Caco-2 (cell line): Measurements from ENCODE around the gene CEP20. TPM values are rescaled to one million over a fixed set of nuclear protein-coding genes. Genes with fewer than 3 reads are reported as not detected.
"Not testable (repeated sequence)": the region's sequence is repeated elsewhere in the genome, so short reads cannot be mapped to it uniquely, and the experiment has no call there.

Experiments used
- BruUV-seq: library from RNA; stranded (reverse); fragments of 400-500 nt; replicated peaks from 2 replicates; lab custom pipeline; 2021; lab: Mats Ljungman, UMichigan
- CTCF ChIA-PET: fragments of 300-600 bp; sonication (Branson Sonifier 250); formaldehyde crosslinking; loops from one replicate; lab custom pipeline; 2022; ENCODE audit warnings: antibody characterized with exemption; lab: Charles Lee
- POLR2A ChIA-PET: fragments of 300-600 bp; sonication (Branson Sonifier 250); formaldehyde crosslinking; loops from one replicate; lab custom pipeline; 2022; ENCODE audit warnings: antibody characterized with exemption; lab: Charles Lee
- DNase-seq, 2 experiments: peaks; one replicate each; pipeline versions ENCODE4 v3.0.0 to v3.0.0-alpha.2; 2020 to 2022
- H3K27me3 ChIP-seq: replicated peaks from 2 replicates; pipeline ENCODE4 v1.6.0; 2011; ENCODE audit warnings: low read length; ENCODE audit not compliant: control insufficient read depth, insufficient read depth
- H3K36me3 ChIP-seq: 2 replicates; pipeline ENCODE4 v1.5.1; 2011; ENCODE audit warnings: low read length; ENCODE audit not compliant: control insufficient read depth, insufficient read depth
- H3K4me1 ChIP-seq: fragments of 250-450 bp; sonication (Bioruptor Pico); 2 replicates; pipeline ENCODE4 v1.5.1; 2020; ENCODE audit warnings: mild to moderate bottlenecking
- H3K4me3 ChIP-seq: 2 replicates; pipeline ENCODE4 v1.5.1; 2011; ENCODE audit warnings: low read depth, mild to moderate bottlenecking, control low read depth, low read length
- H3K9me3 ChIP-seq: fragments of 250-450 bp; sonication (Bioruptor Pico); 2 replicates; pipeline ENCODE4 v1.5.1; 2020; ENCODE audit warnings: mild to moderate bottlenecking, moderate library complexity
- H3K27ac Mint-ChIP-seq: one replicate; pipeline ENCODE4 v1.8.0; 2022; ENCODE audit warnings: mixed read lengths; ENCODE audit not compliant: unreplicated experiment
- H3K27me3 Mint-ChIP-seq: one replicate; pipeline ENCODE4 v1.8.0; 2022; ENCODE audit warnings: mixed read lengths; ENCODE audit not compliant: insufficient read depth, unreplicated experiment
- H3K36me3 Mint-ChIP-seq: one replicate; pipeline ENCODE4 v1.8.0; 2022; ENCODE audit warnings: mild to moderate bottlenecking, mixed read lengths; ENCODE audit not compliant: insufficient read depth, unreplicated experiment
- H3K4me1 Mint-ChIP-seq: one replicate; pipeline ENCODE4 v1.8.0; 2022; ENCODE audit warnings: low read depth, mixed read lengths; ENCODE audit not compliant: unreplicated experiment
- H3K4me3 Mint-ChIP-seq: one replicate; pipeline ENCODE4 v1.8.0; 2022; ENCODE audit warnings: mild to moderate bottlenecking, moderate library complexity, mixed read lengths; ENCODE audit not compliant: unreplicated experiment
- H3K9me3 Mint-ChIP-seq: one replicate; pipeline ENCODE4 v1.8.0; 2022; ENCODE audit warnings: mixed read lengths; ENCODE audit not compliant: unreplicated experiment
- intact Hi-C: fragments of 100-400 bp; cut with micrococcal nuclease; formaldehyde crosslinking; loops from one replicate; pipeline ENCODE4 v1.10.0; 2022; ENCODE audit not compliant: unreplicated experiment
- total RNA-seq: library from RNA; stranded (reverse); gene quantifications from 2 replicates; pipeline ENCODE4 v1.2.3, GENCODE V29; 2022
- TF ChIP-seq, protein P1 (sequence below), 2 experiments: fragments of 200-600 bp in 1 of 2; IDR thresholded peaks; 1 replicate in 1 of 2; 2 replicates in 1 of 2; pipeline versions ENCODE4 v1.5.1 to v1.8.0; 2011 to 2022; ENCODE audit warnings: antibody characterized with exemption in 1 of 2, control low read depth in 1 of 2, inconsistent platforms in 1 of 2, low read depth in 1 of 2, low read length in 1 of 2, mild to moderate bottlenecking in 1 of 2, moderate library complexity in 1 of 2; ENCODE audit not compliant: insufficient read depth in 1 of 2, severe bottlenecking in 1 of 2, unreplicated experiment in 1 of 2

The CEP20 gene
- total RNA-seq, 1 experiment from 2014 or later, result 26.0 TPM

DNA sequence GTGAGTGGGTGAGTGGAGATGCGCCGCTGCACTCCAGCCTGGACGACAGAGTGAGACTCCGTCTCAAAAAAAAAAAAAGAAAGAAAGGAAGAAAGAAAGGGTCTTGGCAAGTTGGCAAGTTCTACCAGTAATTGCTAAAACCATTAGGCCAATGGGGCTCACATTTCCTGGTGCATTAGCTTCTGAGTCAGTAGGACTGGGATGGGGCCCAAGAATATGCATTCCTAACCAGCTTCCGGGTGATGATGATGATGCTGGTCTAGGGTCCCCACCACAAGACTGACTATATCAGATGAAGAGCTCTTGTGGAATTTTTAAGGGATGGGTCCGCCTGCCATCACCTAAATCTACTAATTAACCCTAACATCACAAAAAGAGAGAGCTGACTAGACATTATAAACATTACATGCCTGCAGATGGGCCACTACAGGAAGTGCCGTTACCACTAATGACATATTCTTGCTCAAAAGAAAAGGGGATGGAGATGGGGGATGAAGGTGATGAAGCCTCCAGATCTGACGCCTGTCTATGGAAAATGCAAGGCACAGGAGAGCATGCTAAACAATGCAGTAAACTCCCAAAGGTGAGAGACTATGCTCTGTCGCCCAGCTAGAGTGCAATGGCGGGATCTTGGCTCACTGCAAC, 44.6 kb downstream of the CEP20 start:
- H3K27ac Mint-ChIP-seq, result no peak overlapping the region
- no peaks in the 10 kb centered on the region for H3K9me3 Mint-ChIP-seq
- no peaks in the 10 kb centered on the region for H3K4me1 ChIP-seq
- peaks cover 9% of the 10 kb centered on the region for H3K27me3 Mint-ChIP-seq
- H3K9me3 ChIP-seq, result no peaks in the 10 kb centered on the region
- H3K4me3 ChIP-seq, result no peak overlapping the region
- TF ChIP-seq, protein P1, sequence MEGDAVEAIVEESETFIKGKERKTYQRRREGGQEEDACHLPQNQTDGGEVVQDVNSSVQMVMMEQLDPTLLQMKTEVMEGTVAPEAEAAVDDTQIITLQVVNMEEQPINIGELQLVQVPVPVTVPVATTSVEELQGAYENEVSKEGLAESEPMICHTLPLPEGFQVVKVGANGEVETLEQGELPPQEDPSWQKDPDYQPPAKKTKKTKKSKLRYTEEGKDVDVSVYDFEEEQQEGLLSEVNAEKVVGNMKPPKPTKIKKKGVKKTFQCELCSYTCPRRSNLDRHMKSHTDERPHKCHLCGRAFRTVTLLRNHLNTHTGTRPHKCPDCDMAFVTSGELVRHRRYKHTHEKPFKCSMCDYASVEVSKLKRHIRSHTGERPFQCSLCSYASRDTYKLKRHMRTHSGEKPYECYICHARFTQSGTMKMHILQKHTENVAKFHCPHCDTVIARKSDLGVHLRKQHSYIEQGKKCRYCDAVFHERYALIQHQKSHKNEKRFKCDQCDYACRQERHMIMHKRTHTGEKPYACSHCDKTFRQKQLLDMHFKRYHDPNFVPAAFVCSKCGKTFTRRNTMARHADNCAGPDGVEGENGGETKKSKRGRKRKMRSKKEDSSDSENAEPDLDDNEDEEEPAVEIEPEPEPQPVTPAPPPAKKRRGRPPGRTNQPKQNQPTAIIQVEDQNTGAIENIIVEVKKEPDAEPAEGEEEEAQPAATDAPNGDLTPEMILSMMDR (IDR thresholded peaks at IDR 0.05; ENCODE audit: insufficient read depth in 1 of 2, low read depth in 1 of 2, low read length in 1 of 2, severe bottlenecking in 1 of 2, unreplicated experiment in 1 of 2), result no peak
- BruUV-seq, result no TSS peak
- ChIA-PET CTCF (interaction anchor here (0.6 kb wide), 1 partner anchor 32 kb away, joined by 3 read pairs; no protein-coding TSS in a partner anchor), POLR2A (no interaction called here)
- no peaks in the 10 kb centered on the region for H3K36me3 Mint-ChIP-seq
- no peaks in the 10 kb centered on the region for H3K4me1 Mint-ChIP-seq
- no peaks in the 10 kb centered on the region for H3K27me3 ChIP-seq
- no peaks in the 10 kb centered on the region for H3K36me3 ChIP-seq
- intact Hi-C loops, result no loop called here
- H3K4me3 Mint-ChIP-seq, result no peak overlapping the region
- DNase-seq, result no peak

GRCh38 chr16:15839204-15839603, 49.2 kb downstream of the CEP20 start:
- H3K4me3 ChIP-seq, H3K9me3 Mint-ChIP-seq, intact Hi-C loops, H3K4me1 ChIP-seq, H3K36me3 ChIP-seq, POLR2A ChIA-PET, H3K9me3 ChIP-seq, BruUV-seq, DNase-seq, CTCF ChIA-PET, H3K27me3 ChIP-seq, H3K4me3 Mint-ChIP-seq, H3K36me3 Mint-ChIP-seq, H3K4me1 Mint-ChIP-seq, H3K27me3 Mint-ChIP-seq, H3K27ac Mint-ChIP-seq: not testable (repeated sequence)

DNA sequence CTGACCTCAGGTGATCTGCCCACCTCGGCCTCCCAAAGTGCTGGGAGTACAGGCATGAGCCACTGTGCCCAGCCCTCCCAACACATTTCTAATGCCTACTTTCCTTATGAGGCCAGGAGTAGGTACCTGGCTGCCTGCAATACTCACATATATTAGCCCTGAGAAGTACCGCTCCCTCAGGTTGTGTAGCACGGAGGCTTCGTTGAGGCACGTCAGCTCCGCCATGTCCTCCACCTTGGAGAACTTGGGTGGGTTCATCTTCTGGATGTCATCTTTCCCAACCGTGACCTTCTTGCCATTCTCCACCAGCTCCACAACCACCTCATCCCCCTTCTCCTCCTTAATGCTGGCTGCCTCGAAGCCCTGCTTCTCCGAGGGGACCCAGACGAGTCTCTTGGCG, 50.6 kb downstream of the CEP20 start:
- no peak for DNase-seq
- H3K9me3 Mint-ChIP-seq, result no peaks in the 10 kb centered on the region
- H3K4me1 ChIP-seq, result no peaks in the 10 kb centered on the region
- H3K27me3 Mint-ChIP-seq, result peaks cover 4% of the 10 kb centered on the region
- intact Hi-C loops, result no loop called here
- H3K4me3 ChIP-seq, result no peak overlapping the region
- TF ChIP-seq, protein P1 (IDR thresholded peaks at IDR 0.05; ENCODE audit: insufficient read depth in 1 of 2, low read depth in 1 of 2, low read length in 1 of 2, severe bottlenecking in 1 of 2, unreplicated experiment in 1 of 2), result no peak
- H3K4me3 Mint-ChIP-seq, result no peak overlapping the region
- H3K27ac Mint-ChIP-seq, result no peak overlapping the region
- ChIA-PET POLR2A (no interaction called here), CTCF (no interaction called here)
- H3K27me3 ChIP-seq, result no peaks in the 10 kb centered on the region
- H3K36me3 ChIP-seq, result no peaks in the 10 kb centered on the region
- no peaks in the 10 kb centered on the region for H3K4me1 Mint-ChIP-seq
- no peaks in the 10 kb centered on the region for H3K36me3 Mint-ChIP-seq
- no TSS peak for BruUV-seq
- no peaks in the 10 kb centered on the region for H3K9me3 ChIP-seq
